Fibroblast of the aortic adventitia (primary cell): ENCODE results near the gene ANAPC10. TPM values are rescaled to one million over a fixed set of nuclear protein-coding genes. Genes with fewer than 3 reads are reported as not detected.

Experiments used
- DNase-seq: peaks from one replicate; pipeline ENCODE4 v3.0.0-alpha.2; 2010; ENCODE audit warnings: low read depth
- H3K4me3 ChIP-seq: 2 replicates; pipeline ENCODE4 v1.5.1; 2011; ENCODE audit warnings: low read depth, mild to moderate bottlenecking, control low read depth, low read length, moderate library complexity
- CTCF ChIP-seq: IDR thresholded peaks from 2 replicates; pipeline ENCODE4 v1.5.1; 2011; ENCODE audit warnings: mild to moderate bottlenecking, low read length, control low read depth, inconsistent platforms; ENCODE audit not compliant: insufficient read depth
- total RNA-seq: library from RNA; depleted of rRNA; stranded (reverse); fragments of >200 nt; gene quantifications from 2 replicates; pipeline ENCODE4 v1.2.3, GENCODE V29; 2012; ENCODE audit warnings: low replicate concordance

The ANAPC10 gene
- total RNA-seq, 1 donor, result 33.0 TPM

GRCh38 chr4:145056325-145057130 is 41.5 kb downstream of the ANAPC10 start:
- DNase-seq, result no peak
- no peak overlapping the region for H3K4me3 ChIP-seq
- TF ChIP-seq CTCF, result no peak

GRCh38 chr4:145055533-145056257 is 42.3 kb downstream of the ANAPC10 start:
- TF ChIP-seq CTCF, result no peak
- no peak overlapping the region for H3K4me3 ChIP-seq
- no peak for DNase-seq

GRCh38 chr4:145049241-145049640 is 48.8 kb downstream of the ANAPC10 start:
- no peak overlapping the region for H3K4me3 ChIP-seq
- no peak for TF ChIP-seq CTCF
- no peak for DNase-seq

- TF ChIP-seq CTCF, result no peak
- no peak overlapping the region for H3K4me3 ChIP-seq
- DNase-seq, result no peak
These were observed 49.2 kb downstream of the ANAPC10 start for GRCh38 chr4:145048817-145049216.

GRCh38 chr4:145047151-145047550 is 50.8 kb downstream of the ANAPC10 start:
- TF ChIP-seq CTCF, result no peak
- no peak for DNase-seq

GRCh38 chr4:145045180-145045579 is 52.8 kb downstream of the ANAPC10 start:
- no peak for TF ChIP-seq CTCF
- no peak for DNase-seq
- H3K4me3 ChIP-seq, result no peak overlapping the region

More at GRCh38 chr4:145047151-145047550, 50.8 kb downstream of the ANAPC10 start:
- H3K4me3 ChIP-seq, result no peak overlapping the region
